HG03196 (cell line): ENCODE results near the gene SUPT3H.

Source experiments
- ATAC-seq: cut with Tn5 transposase; IDR thresholded peaks from one replicate; pipeline ENCODE4 v1.9.1; 2021; ENCODE audit not compliant: unreplicated experiment

The SUPT3H gene

GRCh38 chr6:44854712-44855443 lies 522.9 kb downstream of the SUPT3H start:
- no peak for ATAC-seq

DNA sequence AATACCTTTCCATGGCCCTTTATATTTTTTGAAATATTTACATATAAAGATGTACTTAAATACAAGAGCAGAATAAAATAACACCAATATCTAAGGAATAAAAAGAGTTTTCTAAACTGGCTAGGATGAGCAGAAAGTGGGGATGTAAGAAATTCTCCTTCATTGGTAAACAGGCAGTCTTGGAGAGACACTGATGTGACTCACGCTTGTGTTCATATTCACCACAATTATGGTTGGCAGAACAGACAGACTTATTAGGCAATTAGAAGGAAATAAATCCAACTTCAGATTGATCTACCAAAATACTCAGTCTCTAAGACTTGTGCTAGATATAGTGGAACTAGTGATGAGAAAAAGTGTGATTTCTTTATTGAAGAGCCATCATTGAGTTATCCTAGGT lies 526.6 kb downstream of the SUPT3H start:
- ATAC-seq = no peak

DNA sequence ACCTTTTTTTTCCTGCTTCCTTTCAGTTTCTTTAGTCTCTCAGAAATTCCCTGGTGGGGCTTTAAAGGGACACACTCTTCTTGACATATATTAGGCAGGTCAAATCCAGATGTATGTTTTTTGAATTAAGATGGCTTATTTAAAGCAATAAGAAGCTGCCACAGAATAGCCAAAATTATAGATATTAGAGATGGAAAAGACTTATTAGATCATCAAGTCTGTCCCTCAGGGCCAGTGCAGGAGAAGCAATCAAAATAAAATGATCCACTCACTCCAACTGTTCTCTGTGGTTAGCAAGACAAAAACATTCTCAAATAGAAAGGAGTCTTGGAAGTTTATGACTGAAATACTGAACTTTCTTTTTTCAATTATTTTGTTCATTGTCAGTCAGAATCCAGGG lies 527.4 kb downstream of the SUPT3H start:
- no peak for ATAC-seq

GRCh38 chr6:44849806-44850205 lies 527.9 kb downstream of the SUPT3H start:
- ATAC-seq = no peak

- no peak for ATAC-seq
Observed at GRCh38 chr6:44843734-44844133, 534.0 kb downstream of the SUPT3H start.

DNA sequence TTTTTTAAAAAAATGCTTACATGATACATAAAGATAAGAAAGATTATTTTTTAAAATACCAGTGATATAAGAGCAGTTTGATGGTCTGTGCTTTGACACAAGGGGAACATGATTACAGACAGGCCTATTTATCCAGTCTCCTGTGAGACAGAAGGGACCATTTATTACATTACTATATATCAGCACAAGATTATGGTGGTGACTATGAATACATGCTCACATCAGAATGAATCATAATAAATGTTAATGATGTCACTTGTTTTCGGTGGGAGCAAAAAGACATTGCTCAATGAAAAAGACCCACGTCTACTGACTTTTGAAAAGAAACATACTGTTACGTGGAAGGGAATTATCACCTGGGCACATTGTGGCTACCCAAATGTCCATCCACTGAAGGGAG lies 535.1 kb downstream of the SUPT3H start:
- ATAC-seq = no peak

- no peak for ATAC-seq
Observed at GRCh38 chr6:44841829-44842228, 535.9 kb downstream of the SUPT3H start.

DNA sequence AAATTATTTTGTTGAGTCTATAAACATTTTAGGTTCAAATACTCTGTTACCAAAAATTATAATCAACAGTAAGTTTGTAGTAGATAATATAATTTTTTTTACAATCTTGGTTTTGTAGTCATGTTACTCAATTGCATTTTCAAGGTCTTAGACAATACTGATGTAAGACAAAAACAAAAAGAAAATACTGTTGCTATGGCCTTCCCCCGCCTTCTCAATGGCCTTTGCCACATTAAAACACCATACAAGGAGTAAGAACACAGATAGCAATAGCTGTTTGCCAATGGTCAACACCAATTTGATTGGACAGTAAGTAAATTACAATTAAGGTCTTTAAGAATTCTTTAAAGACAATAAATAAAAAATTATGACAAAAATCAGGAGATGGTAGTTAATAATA lies 540.0 kb downstream of the SUPT3H start:
- ATAC-seq = no peak

GRCh38 chr6:44837255-44837654 lies 540.5 kb downstream of the SUPT3H start:
- ATAC-seq = no peak

GRCh38 chr6:44833248-44833647 lies 544.5 kb downstream of the SUPT3H start:
- peak; percentile 64 for ATAC-seq

DNA sequence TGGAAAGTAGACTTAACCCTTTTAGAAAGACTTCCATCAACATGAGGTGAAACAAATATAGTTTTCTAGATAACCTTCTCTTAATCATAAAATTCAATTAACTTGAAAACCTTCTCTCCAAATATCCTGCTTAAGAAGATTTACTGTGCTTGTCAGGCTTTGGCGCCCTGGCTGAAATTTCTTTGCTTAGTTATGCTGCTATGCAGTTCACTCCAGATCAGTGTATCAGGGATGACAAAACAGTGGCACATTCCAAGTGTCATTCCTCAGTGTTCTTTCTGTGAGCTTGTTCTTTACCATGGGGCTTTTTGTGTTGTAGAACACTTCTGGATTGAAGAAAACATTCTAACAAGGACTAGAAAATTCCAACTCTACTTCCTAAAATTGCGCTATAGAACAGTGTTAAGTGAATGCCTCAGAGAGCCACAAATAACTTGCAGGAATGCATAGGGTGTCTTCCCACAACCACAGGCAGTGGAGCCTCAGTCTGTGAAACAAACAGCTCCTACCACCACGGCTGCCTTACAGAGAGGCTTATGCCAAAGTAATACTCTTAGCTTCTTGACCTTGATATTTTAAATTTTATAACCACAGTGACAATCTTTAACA lies 546.6 kb downstream of the SUPT3H start:
- no peak for ATAC-seq

- peak; percentile 40 for ATAC-seq
Observed at GRCh38 chr6:44829836-44830235, 547.9 kb downstream of the SUPT3H start.

GRCh38 chr6:44828780-44829179 lies 549.0 kb downstream of the SUPT3H start:
- ATAC-seq = no peak

DNA sequence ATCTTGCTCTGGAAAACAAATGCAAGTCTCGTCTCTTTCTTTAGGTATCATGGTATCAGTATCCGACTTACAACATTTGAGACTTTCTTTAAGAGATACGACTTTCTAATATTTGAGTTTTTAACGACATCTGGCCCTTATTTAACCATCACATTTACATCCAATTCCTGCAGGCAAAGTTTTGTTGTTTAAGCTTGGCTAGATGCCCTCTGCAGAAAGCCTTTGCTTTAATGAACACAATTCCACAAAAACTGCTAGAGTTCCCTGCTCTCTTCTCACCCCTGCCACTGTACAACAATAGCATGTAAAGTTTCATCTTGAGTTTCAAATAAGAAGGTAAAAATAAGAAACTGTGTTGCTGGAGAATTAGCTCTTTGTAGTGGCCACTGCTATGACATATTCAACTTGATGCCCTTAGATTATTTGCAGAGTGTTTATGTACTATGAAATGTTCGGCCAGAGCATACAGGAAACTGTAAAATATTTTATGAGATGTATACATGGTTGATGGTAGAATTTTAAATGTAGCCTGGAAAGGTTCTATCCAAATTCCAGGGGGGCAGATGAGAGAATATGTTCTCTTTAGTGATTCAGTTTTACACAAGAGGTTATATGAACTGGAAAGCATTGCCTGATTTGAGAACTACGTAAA lies 551.6 kb downstream of the SUPT3H start:
- no peak for ATAC-seq

DNA sequence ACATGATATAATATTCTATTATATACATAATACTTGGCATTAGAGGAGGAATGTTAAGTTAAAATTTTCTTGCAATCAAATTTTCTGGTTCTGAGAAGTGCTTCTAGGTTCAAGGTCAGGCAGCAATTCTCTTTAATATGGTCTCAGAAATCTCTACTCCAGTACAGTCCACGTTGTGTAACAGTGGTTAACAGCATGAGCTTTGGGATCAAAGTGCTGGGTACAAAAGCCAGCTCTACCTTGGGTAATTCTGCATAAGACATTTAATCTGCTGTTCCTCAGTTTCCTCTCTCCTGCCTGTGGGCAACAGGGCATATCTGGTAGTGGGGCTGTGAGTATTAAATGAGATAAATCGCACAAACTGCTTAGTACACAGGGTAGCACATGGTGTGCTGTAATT lies 552.5 kb downstream of the SUPT3H start:
- no peak for ATAC-seq

DNA sequence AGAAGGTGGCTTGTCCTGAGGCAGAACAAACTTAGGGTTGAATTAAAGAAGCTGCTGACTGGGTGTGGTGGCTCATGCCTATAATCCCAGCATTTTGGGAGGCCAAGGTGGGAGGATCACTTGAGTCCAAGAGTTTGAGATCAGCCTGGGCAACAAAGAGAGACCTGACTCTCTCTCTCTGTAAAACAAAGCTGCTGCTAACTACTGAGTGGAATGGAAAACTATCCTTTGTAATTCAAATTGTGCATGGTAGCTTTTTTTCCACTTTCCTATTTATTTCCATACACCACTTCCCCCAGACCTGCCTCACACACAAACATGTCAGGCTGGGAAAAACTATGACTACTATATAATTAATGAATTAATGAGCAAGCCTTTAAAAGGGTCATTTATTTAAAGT lies 553.2 kb downstream of the SUPT3H start:
- no peak for ATAC-seq

DNA sequence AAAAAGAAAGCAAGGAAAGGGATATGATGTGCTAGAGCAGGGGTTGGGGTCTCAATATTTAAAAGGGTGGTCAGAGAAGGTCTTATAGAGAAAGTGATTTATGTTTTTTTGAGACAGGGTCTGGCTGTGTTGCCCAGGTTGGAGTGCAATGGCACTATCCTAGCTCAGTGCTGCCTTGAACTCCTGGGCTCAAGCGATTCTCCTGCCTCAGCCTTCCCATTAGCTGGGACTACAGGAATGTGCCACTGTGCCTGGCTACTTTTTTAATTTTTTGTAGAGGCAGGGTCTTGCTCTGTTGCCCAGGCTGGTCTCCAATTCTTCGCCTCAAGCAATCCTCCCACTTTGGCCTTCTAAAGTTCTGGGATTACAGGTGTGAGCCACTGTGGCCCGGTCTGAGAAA lies 557.0 kb downstream of the SUPT3H start:
- no peak for ATAC-seq

DNA sequence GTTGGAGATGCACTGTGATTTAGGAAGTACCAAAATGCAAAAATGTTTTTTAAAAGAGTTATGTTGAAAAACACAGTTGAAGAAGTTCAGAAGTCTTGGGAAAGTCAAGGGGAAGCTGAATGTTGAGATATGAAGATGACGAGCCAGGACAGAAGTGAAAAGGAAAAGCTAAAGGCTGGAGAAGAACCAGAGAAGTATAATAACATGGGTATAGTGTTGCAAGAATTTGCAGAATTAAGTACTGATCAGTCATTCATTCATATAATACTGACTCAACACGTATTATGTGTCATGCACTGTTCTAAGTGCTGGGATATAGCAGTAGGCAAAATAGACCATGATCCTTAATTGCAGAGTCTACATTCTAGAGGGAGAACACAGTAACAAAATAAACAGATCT lies 557.4 kb downstream of the SUPT3H start:
- no peak for ATAC-seq

GRCh38 chr6:44811456-44811855 lies 566.3 kb downstream of the SUPT3H start:
- no peak for ATAC-seq

DNA sequence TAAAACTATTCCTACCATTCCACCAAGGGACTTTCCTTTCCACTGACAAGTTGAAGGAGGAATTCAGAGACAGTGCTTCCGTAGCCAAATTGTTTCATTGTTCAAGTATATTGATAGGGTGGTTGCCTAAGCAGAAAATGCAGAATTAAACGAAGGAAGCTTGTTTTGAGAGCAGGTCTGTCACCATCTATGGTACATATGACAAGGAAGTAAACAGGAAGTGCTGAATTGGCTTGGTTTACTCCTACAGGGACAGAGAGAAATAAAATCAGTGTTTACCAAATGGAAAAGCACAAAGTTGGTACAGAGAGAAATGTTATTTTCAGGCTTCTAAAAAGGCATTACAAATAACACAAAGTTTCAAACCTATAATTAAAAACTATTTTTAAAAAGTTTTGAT lies 568.5 kb downstream of the SUPT3H start:
- ATAC-seq = no peak

DNA sequence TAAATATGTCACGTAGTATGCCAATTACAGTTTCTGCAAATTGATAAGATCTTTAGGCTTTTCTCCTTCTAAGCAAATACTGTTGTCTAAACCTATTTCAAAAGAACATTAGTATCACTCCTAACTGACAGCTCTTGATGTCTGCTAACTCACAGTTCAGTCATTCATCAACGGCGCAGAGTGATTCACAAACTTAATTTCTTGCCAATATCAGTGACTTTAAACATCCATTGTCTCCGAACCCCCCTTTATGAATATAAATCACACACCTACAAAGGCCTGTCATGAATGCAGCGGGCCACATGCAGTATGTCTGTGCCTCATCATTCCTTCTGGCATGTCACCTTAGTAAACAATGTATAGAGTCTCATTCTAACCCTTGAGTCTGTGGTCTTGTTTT lies 569.6 kb downstream of the SUPT3H start:
- no peak for ATAC-seq

DNA sequence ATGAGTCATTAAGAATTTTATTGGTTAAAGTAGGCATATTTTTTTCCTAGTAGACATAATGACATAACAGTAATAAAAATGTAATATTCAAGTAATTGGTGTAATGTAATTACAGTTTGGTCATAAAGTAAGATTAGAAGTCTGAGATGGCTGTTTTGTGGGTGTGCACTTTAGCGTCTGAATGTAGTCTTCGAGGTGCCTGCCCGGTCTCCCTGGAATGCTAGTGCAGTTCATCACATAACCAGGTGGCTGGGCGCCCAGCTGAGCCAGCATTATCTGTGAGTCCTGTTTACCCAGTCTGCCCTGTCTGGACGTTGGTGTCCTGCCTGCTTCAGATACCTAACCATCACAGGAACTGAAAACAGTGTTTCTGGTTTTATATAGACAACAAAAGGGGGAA lies 571.1 kb downstream of the SUPT3H start:
- ATAC-seq = no peak
